ENCODE measurements around the gene TBX10. TPM values are rescaled to one million over a fixed set of nuclear protein-coding genes. Genes with fewer than 3 reads are reported as not detected.
"Not testable (repeated sequence)": the region's sequence is repeated elsewhere in the genome, so short reads cannot be mapped to it uniquely, and the experiment has no call there.

TBX10 gene
- total RNA-seq, 2 donors from 2014 or later = not detected

- H3K27me3 Mint-ChIP-seq (ENCODE audit: low read depth) = no peaks in the 10 kb centered on the region
- no peak overlapping the region for H3K4me3 Mint-ChIP-seq
- no peak for ATAC-seq (replicated peaks in 1 of 2)
- H3K27ac Mint-ChIP-seq = no peak overlapping the region
- DNase-seq = no peak
- H3K36me3 Mint-ChIP-seq (ENCODE audit: insufficient read depth in 2 of 2) = peaks cover 3 to 14% of the 10 kb centered on the region in 2 donors
- H3K9me3 Mint-ChIP-seq = no peaks in the 10 kb centered on the region
- H3K4me1 Mint-ChIP-seq (ENCODE audit: low read depth) = peaks cover 46% of the 10 kb centered on the region
Observed at GRCh38 chr11:67609316-67609715, 30.2 kb downstream of the TBX10 start.

GRCh38 chr11:67608486-67608885 lies 31.1 kb downstream of the TBX10 start:
- peaks cover 38% of the 10 kb centered on the region for H3K4me1 Mint-ChIP-seq (ENCODE audit: low read depth)
- H3K27me3 Mint-ChIP-seq (ENCODE audit: low read depth) = no peaks in the 10 kb centered on the region
- no peak for ATAC-seq (replicated peaks in 1 of 2)
- no peak for DNase-seq
- H3K9me3 Mint-ChIP-seq = no peaks in the 10 kb centered on the region
- H3K27ac Mint-ChIP-seq = no peak overlapping the region
- H3K36me3 Mint-ChIP-seq (ENCODE audit: insufficient read depth in 2 of 2) = peaks cover 3 to 13% of the 10 kb centered on the region in 2 donors
- H3K4me3 Mint-ChIP-seq = peak overlapping the region; percentile 36 to 93

GRCh38 chr11:67607507-67607906 lies 32.1 kb downstream of the TBX10 start:
- H3K36me3 Mint-ChIP-seq (ENCODE audit: insufficient read depth in 2 of 2) = peaks cover 3 to 13% of the 10 kb centered on the region in 2 donors
- no peak for DNase-seq
- H3K27ac Mint-ChIP-seq = peak overlapping the region; percentile 77
- no peaks in the 10 kb centered on the region for H3K9me3 Mint-ChIP-seq
- peaks cover 7% of the 10 kb centered on the region for H3K27me3 Mint-ChIP-seq (ENCODE audit: low read depth)
- peaks cover 31% of the 10 kb centered on the region for H3K4me1 Mint-ChIP-seq (ENCODE audit: low read depth)
- ATAC-seq (replicated peaks in 1 of 2) = no peak
- H3K4me3 Mint-ChIP-seq = peak overlapping the region; percentile 88 to 93

- no peaks in the 10 kb centered on the region for H3K9me3 Mint-ChIP-seq
- peak within 1 kb of the TSS; percentile 88 to 93 for H3K4me3 Mint-ChIP-seq
- H3K36me3 Mint-ChIP-seq (ENCODE audit: insufficient read depth in 2 of 2) = peaks cover 3 to 13% of the 10 kb centered on the region in 2 donors
- DNase-seq = peak; percentile 98
- peaks cover 29% of the 10 kb centered on the region for H3K4me1 Mint-ChIP-seq (ENCODE audit: low read depth)
- ATAC-seq (replicated peaks in 1 of 2) = peak; percentile 99 to 100
- peak within 1 kb of the TSS; percentile 77 for H3K27ac Mint-ChIP-seq
- H3K27me3 Mint-ChIP-seq (ENCODE audit: low read depth) = peaks cover 11% of the 10 kb centered on the region
Observed at GRCh38 chr11:67606492-67607295, 32.9 kb downstream of the TBX10 start, which contains the start of gene NDUFV1. Gene NDUFV1, plus strand, starts transcription at chr11:67606936. Its CDS starts 69 bp downstream, at chr11:67607005.

- peaks cover 29% of the 10 kb centered on the region for H3K4me1 Mint-ChIP-seq (ENCODE audit: low read depth)
- peaks cover 3 to 13% of the 10 kb centered on the region in 2 donors for H3K36me3 Mint-ChIP-seq (ENCODE audit: insufficient read depth in 2 of 2)
- ATAC-seq (replicated peaks in 1 of 2) (no peak), DNase-seq (no peak)
- peaks cover 16% of the 10 kb centered on the region for H3K27me3 Mint-ChIP-seq (ENCODE audit: low read depth)
- peak overlapping the region; percentile 88 to 93 for H3K4me3 Mint-ChIP-seq
- H3K9me3 Mint-ChIP-seq = no peaks in the 10 kb centered on the region
- H3K27ac Mint-ChIP-seq = no peak overlapping the region
Observed at GRCh38 chr11:67606093-67606491, 33.5 kb downstream of the TBX10 start.

- H3K4me1 Mint-ChIP-seq (ENCODE audit: low read depth) = peaks cover 34% of the 10 kb centered on the region
- peaks cover 23% of the 10 kb centered on the region for H3K27me3 Mint-ChIP-seq (ENCODE audit: low read depth)
- peaks cover 3 to 10% of the 10 kb centered on the region in 2 donors for H3K36me3 Mint-ChIP-seq (ENCODE audit: insufficient read depth in 2 of 2)
- no peaks in the 10 kb centered on the region for H3K9me3 Mint-ChIP-seq
- no peak for DNase-seq
- no peak for ATAC-seq (replicated peaks in 1 of 2)
- peak overlapping the region; percentile 55 for H3K27ac Mint-ChIP-seq
- peak overlapping the region; percentile 69 to 93 for H3K4me3 Mint-ChIP-seq
Observed at GRCh38 chr11:67605231-67606011, 34.1 kb downstream of the TBX10 start.

GRCh38 chr11:67604815-67605214 lies 34.7 kb downstream of the TBX10 start:
- H3K27me3 Mint-ChIP-seq (ENCODE audit: low read depth) = peaks cover 29% of the 10 kb centered on the region
- H3K4me3 Mint-ChIP-seq = no peak overlapping the region
- peaks cover 39% of the 10 kb centered on the region for H3K4me1 Mint-ChIP-seq (ENCODE audit: low read depth)
- no peaks in the 10 kb centered on the region for H3K9me3 Mint-ChIP-seq
- peaks cover 3 to 10% of the 10 kb centered on the region in 2 donors for H3K36me3 Mint-ChIP-seq (ENCODE audit: insufficient read depth in 2 of 2)
- H3K27ac Mint-ChIP-seq = no peak overlapping the region
- ATAC-seq (replicated peaks in 1 of 2) (no peak), DNase-seq (no peak)

- H3K27ac Mint-ChIP-seq; ATAC-seq (replicated peaks in 1 of 2); H3K36me3 Mint-ChIP-seq (ENCODE audit: insufficient read depth in 2 of 2); DNase-seq; H3K9me3 Mint-ChIP-seq: not testable (repeated sequence)
- peaks cover 36% of the 10 kb centered on the region for H3K27me3 Mint-ChIP-seq (ENCODE audit: low read depth)
- peak overlapping the region in 1 of 2 donors; percentile 25 for H3K4me3 Mint-ChIP-seq
- peaks cover 34% of the 10 kb centered on the region for H3K4me1 Mint-ChIP-seq (ENCODE audit: low read depth)
Observed at GRCh38 chr11:67604119-67604518, 35.4 kb downstream of the TBX10 start.

GRCh38 chr11:67601098-67601497 lies 38.5 kb downstream of the TBX10 start:
- no peak for DNase-seq
- Mint-ChIP-seq H3K9me3 (no peaks in the 10 kb centered on the region), H3K4me3 (no peak overlapping the region), H3K36me3 (ENCODE audit: insufficient read depth in 2 of 2) (no peaks in the 10 kb centered on the region), H3K27ac (no peak overlapping the region), H3K4me1 (ENCODE audit: low read depth) (peaks cover 16% of the 10 kb centered on the region), H3K27me3 (ENCODE audit: low read depth) (peaks cover 41% of the 10 kb centered on the region)
- ATAC-seq (replicated peaks in 1 of 2) = no peak

GRCh38 chr11:67600324-67601029 lies 39.1 kb downstream of the TBX10 start:
- Mint-ChIP-seq H3K9me3 (no peaks in the 10 kb centered on the region), H3K27me3 (ENCODE audit: low read depth) (peaks cover 41% of the 10 kb centered on the region), H3K27ac (peak overlapping the region; percentile 1), H3K4me3 (peak overlapping the region; percentile 2 to 3), H3K36me3 (ENCODE audit: insufficient read depth in 2 of 2) (no peaks in the 10 kb centered on the region), H3K4me1 (ENCODE audit: low read depth) (peaks cover 11% of the 10 kb centered on the region)
- no peak for ATAC-seq (replicated peaks in 1 of 2)
- no peak for DNase-seq

GRCh38 chr11:67599149-67599548 lies 40.4 kb downstream of the TBX10 start:
- H3K4me3 Mint-ChIP-seq = no peak overlapping the region
- H3K27me3 Mint-ChIP-seq (ENCODE audit: low read depth) = peaks cover 41% of the 10 kb centered on the region
- H3K36me3 Mint-ChIP-seq (ENCODE audit: insufficient read depth in 2 of 2) = no peaks in the 10 kb centered on the region
- ATAC-seq (replicated peaks in 1 of 2) (no peak), DNase-seq (no peak)
- no peak overlapping the region for H3K27ac Mint-ChIP-seq
- no peaks in the 10 kb centered on the region for H3K9me3 Mint-ChIP-seq
- H3K4me1 Mint-ChIP-seq (ENCODE audit: low read depth) = peaks cover 10% of the 10 kb centered on the region

GRCh38 chr11:67597963-67598362 lies 41.6 kb downstream of the TBX10 start:
- H3K4me1 Mint-ChIP-seq (ENCODE audit: low read depth); DNase-seq; ATAC-seq (replicated peaks in 1 of 2); H3K9me3 Mint-ChIP-seq; H3K4me3 Mint-ChIP-seq; H3K27ac Mint-ChIP-seq; H3K36me3 Mint-ChIP-seq (ENCODE audit: insufficient read depth in 2 of 2): not testable (repeated sequence)
- H3K27me3 Mint-ChIP-seq (ENCODE audit: low read depth) = peaks cover 38% of the 10 kb centered on the region

GRCh38 chr11:67597458-67597857 lies 42.1 kb downstream of the TBX10 start:
- H3K4me3 Mint-ChIP-seq; H3K36me3 Mint-ChIP-seq (ENCODE audit: insufficient read depth in 2 of 2); H3K27ac Mint-ChIP-seq; H3K4me1 Mint-ChIP-seq (ENCODE audit: low read depth); H3K9me3 Mint-ChIP-seq; DNase-seq; ATAC-seq (replicated peaks in 1 of 2): not testable (repeated sequence)
- H3K27me3 Mint-ChIP-seq (ENCODE audit: low read depth) = peaks cover 34% of the 10 kb centered on the region
